ENCODE data around the gene AVPR1B.

GRCh38 chr1:206083750-206084149, 33.4 kb downstream of the AVPR1B start:
- TF ChIP-seq TCF7 (IDR thresholded peaks at IDR 0.05; ENCODE audit: low read depth), result no peak
- no peak for TF ChIP-seq PATZ1 (CRISPR knock-in tag; IDR thresholded peaks at IDR 0.05)
- no peak for TF ChIP-seq TSC22D2 (CRISPR knock-in tag; IDR thresholded peaks at IDR 0.05; ENCODE audit: borderline replicate concordance)
- no peak for TF ChIP-seq ZNF558 (CRISPR knock-in tag; IDR thresholded peaks at IDR 0.05; ENCODE audit: borderline replicate concordance)
- TF ChIP-seq STAT6 (CRISPR knock-in tag; IDR thresholded peaks at IDR 0.05; ENCODE audit: borderline replicate concordance), result no peak
- TF ChIP-seq ETV5 (CRISPR knock-in tag; IDR thresholded peaks at IDR 0.05; ENCODE audit: borderline replicate concordance), result no peak
- TF ChIP-seq ZSCAN29 (CRISPR knock-in tag; conservative IDR thresholded peaks at IDR 0.05), result no peak
- no peak for TF ChIP-seq ZFP36L1 (CRISPR knock-in tag; IDR thresholded peaks at IDR 0.05)
- TF ChIP-seq PRDM4 (CRISPR knock-in tag; IDR thresholded peaks at IDR 0.05; ENCODE audit: borderline replicate concordance), result no peak
- TF ChIP-seq ZNF761 (CRISPR knock-in tag; conservative IDR thresholded peaks at IDR 0.05), result no peak
- no peak for TF ChIP-seq ZNF569 (CRISPR knock-in tag; IDR thresholded peaks at IDR 0.05; ENCODE audit: borderline replicate concordance)
